Skeletal muscle tissue (tissue), 4 donors: Measurements from ENCODE around the gene PTBP2. TPM values are rescaled to one million over a fixed set of nuclear protein-coding genes. Genes with fewer than 3 reads are reported as not detected.

Experiments used
- H3K27ac ChIP-seq: one replicate; pipeline ENCODE4 v1.7.0; 2013; ENCODE audit warnings: mild to moderate bottlenecking, low read depth, low read length, inconsistent platforms
- H3K27me3 ChIP-seq, 3 donors: one replicate each; pipeline ENCODE4 v1.7.0; 2013; ENCODE audit warnings: low read length in 3 of 3; ENCODE audit not compliant: control insufficient read depth in 3 of 3, insufficient read depth in 3 of 3
- H3K36me3 ChIP-seq, 3 donors: one replicate each; pipeline ENCODE4 v1.7.0; 2013; ENCODE audit warnings: low read length in 3 of 3; ENCODE audit not compliant: control insufficient read depth in 3 of 3, insufficient read depth in 3 of 3
- H3K4me1 ChIP-seq, 3 donors: one replicate each; pipeline ENCODE4 v1.7.0; 2013; ENCODE audit warnings: low read length in 3 of 3, mild to moderate bottlenecking in 3 of 3; ENCODE audit not compliant: control insufficient read depth in 3 of 3, insufficient read depth in 3 of 3
- H3K4me3 ChIP-seq, 3 donors: one replicate each; pipeline ENCODE4 v1.7.0; 2013; ENCODE audit warnings: low read length in 3 of 3
- H3K9ac ChIP-seq, 3 donors: one replicate each; pipeline ENCODE4 v1.7.0; 2013; ENCODE audit warnings: low read length in 3 of 3, mild to moderate bottlenecking in 3 of 3, moderate library complexity in 2 of 3, low read depth in 1 of 3
- H3K9me3 ChIP-seq, 3 donors: one replicate each; pipeline ENCODE4 v1.7.0; 2013; ENCODE audit warnings: low read length in 3 of 3; ENCODE audit not compliant: control insufficient read depth in 3 of 3
- total RNA-seq: library from RNA; depleted of rRNA; stranded (reverse); fragments of >200 nt; gene quantifications from one replicate; pipeline ENCODE4 v1.2.3, GENCODE V29; 2014
- donor health status: Osteomylitis.

The PTBP2 gene
- total RNA-seq, 1 donor from 2014 or later, result 38.6 TPM

DNA sequence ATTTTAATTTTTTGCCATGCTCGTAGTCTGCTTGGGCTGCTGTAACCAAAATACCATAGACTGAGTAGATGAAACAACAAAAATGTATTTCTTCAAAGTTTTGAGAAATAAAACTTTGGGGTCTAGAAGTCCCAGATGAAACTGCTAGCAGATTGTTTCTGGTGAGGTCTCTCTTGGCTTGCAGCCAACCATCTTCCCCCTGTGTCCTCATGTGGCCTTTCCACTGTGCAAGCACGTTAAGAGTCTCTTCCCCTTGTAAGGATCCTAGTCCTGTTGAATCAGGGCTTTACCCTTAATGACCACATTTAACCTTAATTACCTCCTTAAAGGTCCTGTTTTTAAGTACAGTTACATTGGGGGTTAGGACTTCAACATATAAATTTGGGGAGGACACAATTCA, 86.6 kb downstream of the PTBP2 start:
- Histone ChIP-seq H3K4me1 (peaks cover 0 to 3% (median 0%) of the 10 kb centered on the region in 3 donors), H3K36me3 (peaks cover 3 to 16% (median 14%) of the 10 kb centered on the region in 3 donors), H3K9me3 (no peaks in the 10 kb centered on the region), H3K4me3 (no peak overlapping the region), H3K27ac (no peak overlapping the region), H3K9ac (no peak overlapping the region), H3K27me3 (no peaks in the 10 kb centered on the region)

DNA sequence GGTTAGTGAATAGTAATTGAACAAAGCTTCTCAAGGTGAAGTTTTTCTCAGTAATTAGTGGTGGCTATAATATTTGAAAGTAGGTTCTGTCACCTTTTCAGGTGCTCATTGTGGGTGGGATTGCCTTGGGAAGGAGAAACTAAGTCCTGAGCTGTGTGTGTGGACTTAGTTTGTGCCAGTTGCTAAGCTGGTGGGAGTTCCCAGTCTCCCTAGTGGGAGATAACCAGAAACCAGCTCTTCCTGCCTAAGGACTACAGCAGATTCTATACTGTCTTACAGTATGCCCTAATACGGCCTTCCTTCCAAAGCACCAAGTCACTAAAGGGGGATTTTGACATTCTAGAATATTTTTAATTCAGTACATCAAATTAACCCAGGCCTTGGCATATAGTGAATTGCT, 94.3 kb downstream of the PTBP2 start:
- Histone ChIP-seq H3K9ac (no peak overlapping the region), H3K9me3 (no peaks in the 10 kb centered on the region), H3K4me1 (no peaks in the 10 kb centered on the region), H3K27me3 (no peaks in the 10 kb centered on the region), H3K36me3 (peaks cover 0 to 23% (median 11%) of the 10 kb centered on the region in 3 donors), H3K27ac (no peak overlapping the region), H3K4me3 (no peak overlapping the region)

DNA sequence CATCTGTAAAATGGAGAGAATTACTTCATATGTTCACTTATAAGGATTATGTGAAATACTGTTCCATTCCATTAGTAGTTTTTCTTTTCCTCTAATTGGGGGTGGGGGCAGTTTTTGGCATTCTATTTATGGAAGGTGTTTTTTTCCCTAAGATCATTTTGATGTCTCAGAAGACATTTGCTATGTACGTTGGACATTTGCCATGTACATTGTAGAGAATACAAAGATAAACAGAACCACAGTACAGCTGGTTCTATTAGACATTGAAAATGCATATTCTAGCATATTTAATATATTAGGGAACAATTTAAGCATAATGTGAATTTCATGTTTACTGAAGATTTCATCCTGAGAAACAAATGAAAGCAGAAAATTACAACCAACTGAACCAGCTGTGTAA, 98.5 kb downstream of the PTBP2 start:
- H3K36me3 ChIP-seq, result peaks cover 0 to 5% (median 0%) of the 10 kb centered on the region in 3 donors
- H3K9ac ChIP-seq, result no peak overlapping the region

DNA sequence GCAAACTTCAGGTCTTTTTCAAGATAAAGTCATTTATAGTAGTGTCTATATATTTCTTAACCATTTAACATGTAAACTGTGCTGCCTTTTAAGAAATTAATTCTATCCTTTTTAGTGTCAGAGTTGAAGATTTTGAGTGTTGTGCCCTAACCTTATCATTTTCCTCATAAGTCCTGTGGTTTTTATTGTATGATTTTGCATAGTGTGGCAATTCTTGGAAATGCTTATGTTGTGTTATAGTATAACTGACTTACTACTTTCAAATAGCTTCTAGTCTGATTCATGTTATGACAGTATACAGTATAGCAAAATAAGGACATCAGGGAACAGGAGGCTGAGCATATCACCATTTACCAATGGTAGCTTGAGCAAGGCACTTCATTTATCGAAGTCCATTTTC, 99.1 kb downstream of the PTBP2 start:
- H3K27me3 ChIP-seq, result no peaks in the 10 kb centered on the region
- H3K36me3 ChIP-seq, result peaks cover 0 to 4% (median 0%) of the 10 kb centered on the region in 3 donors
- no peaks in the 10 kb centered on the region for H3K9me3 ChIP-seq
- H3K4me1 ChIP-seq, result no peaks in the 10 kb centered on the region
- H3K27ac ChIP-seq, result no peak overlapping the region
- H3K9ac ChIP-seq, result no peak overlapping the region
- no peak overlapping the region for H3K4me3 ChIP-seq

More for the DNA sequence above, 98.5 kb downstream of the PTBP2 start:
- H3K27ac ChIP-seq, result no peak overlapping the region
- no peaks in the 10 kb centered on the region for H3K27me3 ChIP-seq
- no peaks in the 10 kb centered on the region for H3K9me3 ChIP-seq
- H3K4me3 ChIP-seq, result no peak overlapping the region
- H3K4me1 ChIP-seq, result no peaks in the 10 kb centered on the region

DNA sequence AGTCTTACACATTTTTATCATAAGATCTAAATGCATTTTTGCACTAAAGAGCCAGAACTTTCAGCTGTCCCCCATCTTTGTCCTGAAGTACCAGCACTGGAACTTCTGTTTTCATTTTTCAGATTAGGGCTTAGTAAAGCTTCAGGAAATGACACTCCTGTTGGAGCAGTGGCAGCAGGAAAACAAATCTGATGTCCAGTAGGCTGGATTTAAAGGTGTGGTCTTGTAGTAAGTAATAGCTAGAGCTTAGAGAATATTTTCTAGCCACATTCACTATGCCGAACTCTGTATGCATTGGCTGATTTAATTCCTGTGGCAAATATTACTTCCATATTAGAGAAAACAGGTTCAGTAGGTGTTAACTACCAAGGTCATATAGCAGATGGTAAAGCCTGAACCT, 103.6 kb downstream of the PTBP2 start:
- Histone ChIP-seq H3K27ac (no peak overlapping the region), H3K4me3 (no peak overlapping the region), H3K9me3 (no peaks in the 10 kb centered on the region), H3K9ac (no peak overlapping the region), H3K36me3 (no peaks in the 10 kb centered on the region), H3K27me3 (no peaks in the 10 kb centered on the region), H3K4me1 (no peaks in the 10 kb centered on the region)

DNA sequence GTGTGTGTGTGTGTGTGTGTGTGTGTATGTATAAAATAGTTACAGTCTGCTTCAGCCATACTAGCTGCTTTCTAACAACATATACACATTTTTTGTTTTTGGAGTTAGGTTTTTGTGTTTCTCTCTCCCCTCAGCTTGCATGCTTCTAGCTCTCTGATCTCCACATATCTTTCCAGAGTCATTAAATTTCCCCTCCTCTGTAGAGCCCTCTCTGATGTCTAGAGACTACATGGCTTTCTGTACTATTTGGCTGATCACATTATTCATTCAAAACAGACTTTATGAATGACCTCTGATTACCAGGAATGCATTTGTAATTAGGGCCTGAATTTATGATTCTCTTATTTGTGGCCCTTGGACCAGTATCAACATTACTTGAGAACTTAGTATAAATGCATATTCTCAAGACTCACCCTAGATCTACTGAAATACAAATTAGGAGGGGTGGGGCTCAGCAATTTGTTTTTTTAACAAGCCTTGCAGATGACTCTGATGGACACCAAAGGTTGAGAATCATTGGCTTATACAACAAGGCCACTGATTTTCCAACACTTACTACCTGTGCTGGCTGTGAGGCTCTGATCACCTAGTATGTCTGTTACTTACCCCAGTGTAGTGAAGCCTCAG, 104.5 kb downstream of the PTBP2 start:
- Histone ChIP-seq H3K27me3 (no peaks in the 10 kb centered on the region), H3K27ac (no peak overlapping the region), H3K9me3 (no peaks in the 10 kb centered on the region), H3K4me1 (no peaks in the 10 kb centered on the region), H3K9ac (no peak overlapping the region), H3K4me3 (no peak overlapping the region), H3K36me3 (no peaks in the 10 kb centered on the region)

DNA sequence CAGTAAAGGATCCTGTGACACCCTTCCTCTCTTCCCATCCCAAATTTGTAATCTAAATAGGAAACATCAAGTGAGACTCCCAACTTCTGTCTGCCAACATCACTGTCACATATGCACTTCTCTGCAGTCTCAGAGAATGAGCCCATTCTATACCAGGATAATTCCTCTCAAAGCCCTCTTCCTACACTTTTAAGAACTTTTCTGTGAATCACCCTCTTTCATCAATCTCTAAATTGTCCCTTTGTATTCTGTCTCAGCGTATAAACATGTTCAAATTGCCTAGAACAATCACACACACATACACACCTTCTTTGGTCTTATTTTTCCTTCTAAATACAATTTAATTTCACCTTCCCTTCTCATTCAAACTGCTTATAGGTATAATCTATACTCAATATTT, 111.8 kb downstream of the PTBP2 start:
- H3K9ac ChIP-seq, result no peak overlapping the region
- no peaks in the 10 kb centered on the region for H3K4me1 ChIP-seq
- no peaks in the 10 kb centered on the region for H3K36me3 ChIP-seq
- no peak overlapping the region for H3K4me3 ChIP-seq
- H3K27me3 ChIP-seq, result no peaks in the 10 kb centered on the region
- no peaks in the 10 kb centered on the region for H3K9me3 ChIP-seq
- H3K27ac ChIP-seq, result no peak overlapping the region

DNA sequence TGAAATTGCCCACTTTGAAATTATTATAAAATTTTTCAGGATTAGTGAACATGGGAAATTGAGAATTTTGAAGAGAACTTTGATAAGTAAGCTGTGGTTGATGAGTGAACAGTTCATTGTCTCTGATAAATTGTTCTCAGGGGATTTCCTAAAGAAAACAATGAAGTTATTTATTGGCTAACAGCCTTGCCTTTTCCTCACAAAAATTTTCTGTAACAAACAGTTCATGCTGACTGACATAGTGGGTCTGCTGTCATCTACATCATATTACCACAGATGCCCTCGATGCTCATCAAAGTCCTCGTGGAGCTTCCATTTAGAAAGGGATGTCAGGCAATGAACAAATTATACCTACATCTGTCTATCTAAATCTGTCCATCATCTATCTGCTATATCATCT, 113.4 kb downstream of the PTBP2 start:
- Histone ChIP-seq H3K4me1 (no peaks in the 10 kb centered on the region), H3K4me3 (no peak overlapping the region), H3K9me3 (no peaks in the 10 kb centered on the region), H3K9ac (no peak overlapping the region), H3K36me3 (no peaks in the 10 kb centered on the region), H3K27me3 (no peaks in the 10 kb centered on the region), H3K27ac (no peak overlapping the region)

DNA sequence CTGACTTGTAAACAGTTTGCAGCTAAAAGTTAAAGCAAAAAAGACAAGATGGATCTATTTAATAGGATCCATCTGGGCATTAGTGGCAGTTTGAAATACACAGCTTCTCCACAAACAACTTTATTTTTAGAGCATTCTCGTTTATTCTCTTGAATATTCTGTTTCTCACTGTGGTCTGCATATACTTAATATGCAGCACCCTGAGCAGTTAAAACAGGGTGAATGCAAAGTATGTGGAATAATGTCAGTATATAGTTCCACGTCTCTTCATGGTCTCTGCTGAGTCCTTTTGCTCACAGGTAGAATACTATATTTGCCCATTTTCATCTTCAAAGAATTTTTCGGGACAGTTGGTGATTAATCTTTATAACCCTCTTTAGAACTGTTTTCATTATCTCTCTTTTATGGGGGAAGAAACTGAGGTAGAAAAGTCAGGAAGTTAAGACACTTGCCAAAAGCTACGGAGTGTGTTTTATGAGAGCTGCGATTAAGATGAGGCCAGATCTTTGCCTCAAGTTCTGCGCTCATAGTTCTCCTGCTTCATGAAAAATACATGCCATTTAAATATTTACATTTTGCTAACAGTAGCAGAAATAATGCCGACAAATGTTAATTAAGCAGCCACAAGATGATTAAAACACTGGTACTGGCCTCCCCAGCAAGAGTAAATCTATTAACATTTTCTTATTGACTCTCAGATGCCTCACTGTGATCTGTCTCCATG, 115.6 kb downstream of the PTBP2 start:
- no peaks in the 10 kb centered on the region for H3K36me3 ChIP-seq
- H3K27me3 ChIP-seq, result no peaks in the 10 kb centered on the region
- H3K4me3 ChIP-seq, result no peak overlapping the region
- H3K9me3 ChIP-seq, result no peaks in the 10 kb centered on the region
- no peaks in the 10 kb centered on the region for H3K4me1 ChIP-seq
- H3K27ac ChIP-seq, result no peak overlapping the region
- no peak overlapping the region for H3K9ac ChIP-seq

DNA sequence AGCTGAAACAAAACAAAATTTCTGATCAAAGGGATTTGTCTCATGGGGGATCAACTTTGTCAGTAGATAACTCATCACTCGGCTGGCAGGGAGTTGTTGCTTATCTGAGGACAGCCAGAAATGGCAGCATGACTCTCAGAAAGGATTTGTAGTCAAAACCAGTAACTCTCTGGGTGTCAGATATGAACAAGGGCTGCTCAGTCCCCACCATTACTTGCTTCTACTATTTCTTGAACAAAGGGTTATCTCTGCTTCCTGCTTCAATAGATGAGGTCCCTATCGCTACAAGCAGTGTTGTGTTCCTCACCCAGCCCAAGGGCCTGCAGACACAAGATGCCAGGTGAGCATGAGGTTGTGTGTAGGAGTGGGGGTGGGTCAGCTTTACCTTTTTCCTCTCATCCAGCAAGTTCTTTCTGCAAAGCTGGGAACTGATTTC, 116.2 kb downstream of the PTBP2 start:
- no peak overlapping the region for H3K27ac ChIP-seq
- H3K36me3 ChIP-seq, result no peaks in the 10 kb centered on the region
- H3K4me1 ChIP-seq, result no peaks in the 10 kb centered on the region
- H3K9ac ChIP-seq, result no peak overlapping the region
- no peaks in the 10 kb centered on the region for H3K27me3 ChIP-seq
- no peak overlapping the region for H3K4me3 ChIP-seq
- H3K9me3 ChIP-seq, result no peaks in the 10 kb centered on the region
